Sigmoid colon (tissue), 4 donors: ENCODE measurements around the gene DPY19L1.
"Not testable (repeated sequence)": the region's sequence is repeated elsewhere in the genome, so short reads cannot be mapped to it uniquely, and the experiment has no call there.

ENCODE experiments used
- CTCF ChIP-seq, 4 experiments: fragments of 450-650 bp in 3 of 4; fragments of 200-600 bp in 1 of 4; IDR thresholded peaks; one replicate each; pipeline ENCODE4 v1.5.1; 2016 to 2019; ENCODE audit warnings: antibody characterized with exemption in 4 of 4, mild to moderate bottlenecking in 3 of 4, moderate library complexity in 2 of 4
- EP300 ChIP-seq, 4 donors: sonication (generic); formaldehyde crosslinking; IDR thresholded peaks; one replicate each; pipeline ENCODE4 v1.6.1; 2017; ENCODE audit warnings: antibody characterized with exemption in 4 of 4
- POLR2A ChIP-seq, 2 donors: fragments of 450-650 bp; IDR thresholded peaks; one replicate each; pipeline ENCODE4 v1.6.1; 2016; ENCODE audit warnings: antibody characterized with exemption in 2 of 2, mild to moderate bottlenecking in 2 of 2, moderate library complexity in 2 of 2
- POLR2AphosphoS5 ChIP-seq, 4 donors: sonication (generic); formaldehyde crosslinking; IDR thresholded peaks; one replicate each; pipeline ENCODE4 v1.6.1; 2017; ENCODE audit warnings: antibody characterized with exemption in 4 of 4

DNA sequence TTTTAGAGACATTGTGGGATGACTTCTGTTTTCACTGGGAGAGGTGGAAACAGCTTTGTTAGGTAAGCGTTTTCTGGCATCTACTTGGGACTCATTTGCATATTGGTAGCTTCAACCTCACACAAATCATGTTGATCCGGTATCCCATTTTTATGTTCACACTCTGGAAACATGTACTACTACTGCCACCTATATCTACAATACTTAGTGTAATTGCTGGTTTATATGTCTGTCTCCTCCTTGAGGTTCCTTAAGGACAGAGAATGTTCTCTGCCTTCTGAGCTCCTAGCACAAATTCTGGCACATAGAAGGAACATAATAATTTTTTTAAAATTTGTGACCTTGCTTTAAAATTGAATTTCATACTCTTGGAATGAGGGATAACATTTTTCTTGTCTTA, 28.1 kb upstream of the DPY19L1 start:
- TF ChIP-seq EP300, CTCF, POLR2AphosphoS5, POLR2A (IDR thresholded peaks at IDR 0.05): not testable (repeated sequence)
